ENCODE measurements around the gene TOLLIP. TPM values are rescaled to one million over a fixed set of nuclear protein-coding genes. Genes with fewer than 3 reads are reported as not detected.

TOLLIP gene
- total RNA-seq, 1 donor from 2014 or later = 65.3 TPM

- DNase-seq (ENCODE audit: low spot score) = peak; percentile 52
- H3K9me3 Mint-ChIP-seq (ENCODE audit: unreplicated experiment) = peaks cover 6% of the 10 kb centered on the region
- no peaks in the 10 kb centered on the region for H3K4me1 Mint-ChIP-seq (ENCODE audit: unreplicated experiment)
- no peak overlapping the region for H3K4me3 Mint-ChIP-seq (ENCODE audit: unreplicated experiment)
- H3K36me3 Mint-ChIP-seq (ENCODE audit: low read depth, unreplicated experiment) = no peaks in the 10 kb centered on the region
- H3K27me3 Mint-ChIP-seq (ENCODE audit: unreplicated experiment) = peaks cover 16% of the 10 kb centered on the region
- H3K27ac Mint-ChIP-seq (ENCODE audit: unreplicated experiment) = no peak overlapping the region
- no peak for TF ChIP-seq CTCF (IDR thresholded peaks at IDR 0.05; ENCODE audit: unreplicated experiment)
Measured at GRCh38 chr11:1238767-1239595, 70.5 kb downstream of the TOLLIP start.

- Mint-ChIP-seq H3K9me3 (ENCODE audit: unreplicated experiment) (peaks cover 6% of the 10 kb centered on the region), H3K4me1 (ENCODE audit: unreplicated experiment) (no peaks in the 10 kb centered on the region), H3K27me3 (ENCODE audit: unreplicated experiment) (peaks cover 16% of the 10 kb centered on the region), H3K27ac (ENCODE audit: unreplicated experiment) (no peak overlapping the region), H3K4me3 (ENCODE audit: unreplicated experiment) (no peak overlapping the region), H3K36me3 (ENCODE audit: low read depth, unreplicated experiment) (no peaks in the 10 kb centered on the region)
- TF ChIP-seq CTCF (IDR thresholded peaks at IDR 0.05; ENCODE audit: unreplicated experiment) = no peak
- DNase-seq (ENCODE audit: low spot score) = no peak
Measured at GRCh38 chr11:1237851-1238250, 71.6 kb downstream of the TOLLIP start.

- H3K27ac Mint-ChIP-seq (ENCODE audit: unreplicated experiment) = no peak overlapping the region
- no peaks in the 10 kb centered on the region for H3K36me3 Mint-ChIP-seq (ENCODE audit: low read depth, unreplicated experiment)
- no peak for DNase-seq (ENCODE audit: low spot score)
- no peak for TF ChIP-seq CTCF (IDR thresholded peaks at IDR 0.05; ENCODE audit: unreplicated experiment)
- peaks cover 9% of the 10 kb centered on the region for H3K27me3 Mint-ChIP-seq (ENCODE audit: unreplicated experiment)
- H3K4me1 Mint-ChIP-seq (ENCODE audit: unreplicated experiment) = no peaks in the 10 kb centered on the region
- H3K9me3 Mint-ChIP-seq (ENCODE audit: unreplicated experiment) = peaks cover 3% of the 10 kb centered on the region
- no peak overlapping the region for H3K4me3 Mint-ChIP-seq (ENCODE audit: unreplicated experiment)
Measured at GRCh38 chr11:1237128-1237580, 72.3 kb downstream of the TOLLIP start.

GRCh38 chr11:1236316-1237127 lies 72.9 kb downstream of the TOLLIP start:
- Mint-ChIP-seq H3K4me1 (ENCODE audit: unreplicated experiment) (no peaks in the 10 kb centered on the region), H3K27ac (ENCODE audit: unreplicated experiment) (no peak overlapping the region), H3K4me3 (ENCODE audit: unreplicated experiment) (no peak overlapping the region), H3K9me3 (ENCODE audit: unreplicated experiment) (no peaks in the 10 kb centered on the region), H3K36me3 (ENCODE audit: low read depth, unreplicated experiment) (no peaks in the 10 kb centered on the region), H3K27me3 (ENCODE audit: unreplicated experiment) (peaks cover 7% of the 10 kb centered on the region)
- TF ChIP-seq CTCF (IDR thresholded peaks at IDR 0.05; ENCODE audit: unreplicated experiment) = no peak
- DNase-seq (ENCODE audit: low spot score) = no peak
